Type B pancreatic cell (in vitro differentiated cells): ENCODE measurements around the gene RINL. TPM values are rescaled to one million over a fixed set of nuclear protein-coding genes. Genes with fewer than 3 reads are reported as not detected.
A peak's percentile ranks its signal among the peaks of the same experiment; 100 is the strongest.

Experiments used
- DNase-seq: peaks from one replicate; pipeline ENCODE4 v3.0.0; 2021; ENCODE audit warnings: mixed read lengths; ENCODE audit not compliant: unreplicated experiment; ENCODE audit errors: extremely low spot score
- H3K27ac Mint-ChIP-seq: 2 replicates; pipeline ENCODE4 v1.8.0; 2021; ENCODE audit warnings: mild to moderate bottlenecking, mixed read lengths
- H3K27me3 Mint-ChIP-seq: 2 replicates; pipeline ENCODE4 v1.8.0; 2021; ENCODE audit warnings: mixed read lengths
- H3K36me3 Mint-ChIP-seq: 2 replicates; pipeline ENCODE4 v1.8.0; 2021; ENCODE audit warnings: mixed read lengths
- H3K4me1 Mint-ChIP-seq: one replicate; pipeline ENCODE4 v1.8.0; 2021; ENCODE audit warnings: mixed read lengths; ENCODE audit not compliant: unreplicated experiment
- H3K4me3 Mint-ChIP-seq: 2 replicates; pipeline ENCODE4 v1.8.0; 2021; ENCODE audit warnings: mild to moderate bottlenecking, mixed read lengths
- H3K9me3 Mint-ChIP-seq: 2 replicates; pipeline ENCODE4 v1.8.0; 2021; ENCODE audit warnings: mixed read lengths
- long read RNA-seq: library from polyadenylated mRNA; unstranded; transcript quantifications from one replicate; pipeline ENCODE4 v2.0.0, GENCODE V29; 2020
- total RNA-seq: library from RNA; stranded (reverse); gene quantifications from 2 replicates; pipeline ENCODE4 v1.2.1, GENCODE V29; 2021; ENCODE audit warnings: low replicate concordance
- TF ChIP-seq, protein P1 (sequence below): fragments of 200-600 bp; sonication (generic); conservative IDR thresholded peaks from 2 replicates; pipeline ENCODE4 v1.5.0; 2021; ENCODE audit warnings: antibody characterized with exemption, mild to moderate bottlenecking

Gene RINL, protein sequence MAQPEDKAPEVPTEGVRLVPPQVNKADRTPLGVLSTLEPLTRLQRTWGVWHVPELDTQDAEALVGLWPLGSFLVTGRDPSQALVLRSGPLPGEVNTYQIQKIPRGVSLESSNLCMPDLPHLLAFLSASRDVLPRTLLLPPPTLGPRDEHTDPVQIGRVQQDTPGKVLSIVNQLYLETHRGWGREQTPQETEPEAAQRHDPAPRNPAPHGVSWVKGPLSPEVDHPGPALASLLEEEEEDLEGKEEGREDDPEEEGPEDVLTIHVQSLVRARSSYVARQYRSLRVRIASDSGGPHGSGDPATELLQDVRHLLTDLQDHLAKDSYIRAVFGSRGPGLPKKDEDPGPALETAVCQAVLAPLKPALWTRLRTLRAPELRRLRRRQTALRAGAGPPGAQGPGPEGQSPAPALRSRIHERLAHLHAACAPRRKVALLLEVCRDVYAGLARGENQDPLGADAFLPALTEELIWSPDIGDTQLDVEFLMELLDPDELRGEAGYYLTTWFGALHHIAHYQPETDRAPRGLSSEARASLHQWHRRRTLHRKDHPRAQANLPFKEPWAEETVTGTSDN
- 1.7 and 3.4 TPM in 2 replicates for total RNA-seq
- long read RNA-seq, partial matches to known transcripts = 1 of 1 reads
- long read RNA-seq, other reads (novel, unspliced or antisense) = 0 of 1 reads

DNA sequence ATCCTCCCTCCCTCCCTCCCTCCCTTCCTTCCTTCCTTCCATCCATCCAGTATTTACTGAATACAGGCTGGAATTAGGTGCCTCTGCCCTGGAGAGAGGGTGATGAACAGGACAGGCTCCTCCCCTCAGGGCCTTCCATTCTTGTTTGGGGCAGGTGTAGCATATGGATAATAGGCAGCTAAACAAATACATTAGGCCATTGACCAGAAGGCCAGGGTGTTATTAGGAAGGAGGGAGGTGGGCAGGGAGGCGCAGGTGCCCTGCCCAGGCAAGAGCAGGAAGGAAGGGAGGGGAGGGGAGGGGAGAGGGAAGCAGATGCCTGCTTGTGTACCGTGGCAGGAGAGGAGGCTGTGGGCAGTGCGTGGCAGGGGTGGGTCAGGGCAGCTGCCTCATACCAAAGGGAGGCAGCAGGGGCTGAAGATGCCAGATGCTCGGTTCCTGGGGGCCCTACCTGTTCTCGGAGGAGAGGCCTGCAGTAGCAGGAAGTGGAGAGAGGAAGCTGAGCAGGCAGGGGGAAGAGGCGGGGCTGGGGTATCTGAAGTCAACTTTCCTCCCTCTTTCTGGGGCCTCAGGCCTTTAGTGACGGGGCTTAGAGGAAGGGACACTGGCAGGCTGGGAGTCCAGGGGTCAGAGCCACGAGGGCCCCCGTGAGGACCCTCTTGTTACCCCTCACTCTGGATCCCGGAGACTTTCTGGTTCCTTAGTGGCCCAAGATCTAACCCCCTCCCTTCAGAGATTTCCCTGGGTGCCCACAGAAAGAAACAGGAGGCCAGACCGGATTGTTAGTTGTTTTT, at the start of gene RINL:
Gene RINL (minus strand): TSS at position 495 of the 794 bp plus-strand sequence. CDS start 1,533 bp downstream, outside the sequence.
- DNase-seq = no peak
- H3K4me3 Mint-ChIP-seq = no peak within 1 kb of the TSS
- H3K9me3 Mint-ChIP-seq = no peaks in the 10 kb centered on the region
- H3K27ac Mint-ChIP-seq = peak within 1 kb of the TSS; percentile 15
- TF ChIP-seq, protein P1, sequence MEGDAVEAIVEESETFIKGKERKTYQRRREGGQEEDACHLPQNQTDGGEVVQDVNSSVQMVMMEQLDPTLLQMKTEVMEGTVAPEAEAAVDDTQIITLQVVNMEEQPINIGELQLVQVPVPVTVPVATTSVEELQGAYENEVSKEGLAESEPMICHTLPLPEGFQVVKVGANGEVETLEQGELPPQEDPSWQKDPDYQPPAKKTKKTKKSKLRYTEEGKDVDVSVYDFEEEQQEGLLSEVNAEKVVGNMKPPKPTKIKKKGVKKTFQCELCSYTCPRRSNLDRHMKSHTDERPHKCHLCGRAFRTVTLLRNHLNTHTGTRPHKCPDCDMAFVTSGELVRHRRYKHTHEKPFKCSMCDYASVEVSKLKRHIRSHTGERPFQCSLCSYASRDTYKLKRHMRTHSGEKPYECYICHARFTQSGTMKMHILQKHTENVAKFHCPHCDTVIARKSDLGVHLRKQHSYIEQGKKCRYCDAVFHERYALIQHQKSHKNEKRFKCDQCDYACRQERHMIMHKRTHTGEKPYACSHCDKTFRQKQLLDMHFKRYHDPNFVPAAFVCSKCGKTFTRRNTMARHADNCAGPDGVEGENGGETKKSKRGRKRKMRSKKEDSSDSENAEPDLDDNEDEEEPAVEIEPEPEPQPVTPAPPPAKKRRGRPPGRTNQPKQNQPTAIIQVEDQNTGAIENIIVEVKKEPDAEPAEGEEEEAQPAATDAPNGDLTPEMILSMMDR = no peak
- no peaks in the 10 kb centered on the region for H3K36me3 Mint-ChIP-seq
- H3K4me1 Mint-ChIP-seq = peaks cover 4% of the 10 kb centered on the region
- no peaks in the 10 kb centered on the region for H3K27me3 Mint-ChIP-seq

DNA sequence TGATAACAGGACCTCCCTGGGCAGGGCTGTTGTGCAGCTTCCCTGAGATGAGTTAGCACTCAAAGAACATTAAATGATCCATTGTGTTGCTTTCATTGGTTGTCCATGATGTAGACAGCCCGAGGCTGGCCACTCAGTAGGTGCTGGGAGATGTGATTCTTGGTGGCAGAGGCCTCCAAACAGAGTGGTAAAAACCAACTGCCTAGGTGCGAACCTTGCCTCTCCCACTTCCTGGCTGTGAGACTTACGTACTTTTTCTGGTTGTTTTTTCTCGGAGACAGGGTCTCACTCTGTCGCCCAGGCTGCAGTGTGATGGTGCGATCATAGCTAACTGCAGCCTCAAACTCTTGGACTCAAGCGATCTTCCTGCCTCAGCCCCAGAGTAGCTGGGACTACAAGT, 46.3 kb upstream of the RINL start:
- Mint-ChIP-seq H3K27me3 (no peaks in the 10 kb centered on the region), H3K9me3 (no peaks in the 10 kb centered on the region), H3K36me3 (peaks cover 6% of the 10 kb centered on the region), H3K4me1 (peaks cover 2% of the 10 kb centered on the region), H3K4me3 (no peak overlapping the region), H3K27ac (no peak overlapping the region)
- DNase-seq = no peak
- TF ChIP-seq, protein P1 = no peak

DNA sequence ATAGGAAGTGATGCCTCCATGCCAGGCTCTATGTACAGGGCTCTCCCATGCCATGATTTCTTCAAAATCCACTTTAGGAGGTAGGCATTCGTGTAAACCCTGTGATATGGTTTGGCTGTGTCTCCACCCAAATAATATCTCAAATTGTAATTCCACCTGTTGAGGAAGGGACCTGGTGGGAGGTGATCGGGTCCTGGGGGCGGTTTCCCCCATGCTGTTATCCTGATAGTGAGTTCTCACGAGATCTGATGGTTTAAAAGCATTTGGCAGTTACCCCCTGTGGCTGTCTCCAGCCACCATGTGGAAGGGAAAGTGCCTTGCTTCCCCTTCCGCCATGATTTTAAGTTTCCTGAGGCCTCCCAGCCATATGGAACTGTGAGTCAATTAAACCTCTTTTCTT, 44.4 kb upstream of the RINL start:
- Mint-ChIP-seq H3K36me3 (peaks cover 6% of the 10 kb centered on the region), H3K4me1 (peaks cover 3% of the 10 kb centered on the region), H3K27me3 (no peaks in the 10 kb centered on the region), H3K4me3 (no peak overlapping the region), H3K27ac (no peak overlapping the region), H3K9me3 (no peaks in the 10 kb centered on the region)
- TF ChIP-seq, protein P1 = no peak
- DNase-seq = no peak

DNA sequence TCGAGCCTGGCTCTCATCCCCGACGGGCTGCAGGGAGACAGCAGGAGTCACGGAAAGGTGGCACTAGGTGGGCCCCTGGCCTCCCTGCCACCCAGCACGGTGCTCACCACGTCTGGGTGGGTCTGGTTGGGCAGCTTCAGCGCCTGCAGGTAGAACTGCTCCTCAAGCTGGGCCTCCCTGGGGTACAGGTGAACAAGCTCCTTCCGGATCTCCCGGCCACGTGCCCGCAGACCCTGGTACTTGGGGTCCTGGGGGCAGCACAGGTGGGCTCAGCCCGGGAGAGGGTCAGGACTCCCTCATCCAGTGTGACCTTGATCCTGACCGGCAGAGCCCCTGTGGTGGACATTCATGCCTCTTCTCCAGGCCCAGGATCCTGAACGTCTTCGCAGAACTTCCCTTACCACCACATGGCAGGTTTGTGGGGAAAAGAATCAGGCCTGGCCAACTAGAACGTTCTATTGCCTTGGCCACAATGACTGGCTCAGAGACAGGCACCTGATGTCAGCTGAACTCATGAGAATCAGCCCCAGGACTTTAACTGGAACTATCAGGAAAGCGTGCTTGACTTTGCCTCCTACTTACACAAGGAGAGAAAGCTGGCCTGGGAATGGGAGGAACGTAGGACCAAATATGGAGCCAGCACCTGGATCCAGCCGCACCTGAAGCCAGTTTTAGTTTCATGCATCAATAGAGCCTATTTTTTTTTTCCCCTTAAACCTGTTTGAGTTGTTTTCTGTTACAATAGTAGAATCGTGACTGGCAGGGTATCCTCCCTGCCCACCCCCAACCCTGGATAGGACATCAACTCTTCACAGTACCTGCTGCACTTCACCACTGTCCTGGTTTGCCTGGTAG, 43.6 kb upstream of the RINL start:
- peaks cover 3% of the 10 kb centered on the region for H3K4me1 Mint-ChIP-seq

More for the DNA sequence above, 43.6 kb upstream of the RINL start:
- peaks cover 6% of the 10 kb centered on the region for H3K36me3 Mint-ChIP-seq
- no peaks in the 10 kb centered on the region for H3K27me3 Mint-ChIP-seq
- TF ChIP-seq, protein P1 = no peak
- no peaks in the 10 kb centered on the region for H3K9me3 Mint-ChIP-seq
- H3K4me3 Mint-ChIP-seq = no peak overlapping the region
- DNase-seq = no peak
- H3K27ac Mint-ChIP-seq = no peak overlapping the region
